ENCODE measurements around the gene CCDC116. TPM values are rescaled to one million over a fixed set of nuclear protein-coding genes. Genes with fewer than 3 reads are reported as not detected.

Gene CCDC116
- total and polyA plus RNA-seq, 11 donors = 0.18 to 1.3 (median 0.26) TPM; not detected in 4

DNA sequence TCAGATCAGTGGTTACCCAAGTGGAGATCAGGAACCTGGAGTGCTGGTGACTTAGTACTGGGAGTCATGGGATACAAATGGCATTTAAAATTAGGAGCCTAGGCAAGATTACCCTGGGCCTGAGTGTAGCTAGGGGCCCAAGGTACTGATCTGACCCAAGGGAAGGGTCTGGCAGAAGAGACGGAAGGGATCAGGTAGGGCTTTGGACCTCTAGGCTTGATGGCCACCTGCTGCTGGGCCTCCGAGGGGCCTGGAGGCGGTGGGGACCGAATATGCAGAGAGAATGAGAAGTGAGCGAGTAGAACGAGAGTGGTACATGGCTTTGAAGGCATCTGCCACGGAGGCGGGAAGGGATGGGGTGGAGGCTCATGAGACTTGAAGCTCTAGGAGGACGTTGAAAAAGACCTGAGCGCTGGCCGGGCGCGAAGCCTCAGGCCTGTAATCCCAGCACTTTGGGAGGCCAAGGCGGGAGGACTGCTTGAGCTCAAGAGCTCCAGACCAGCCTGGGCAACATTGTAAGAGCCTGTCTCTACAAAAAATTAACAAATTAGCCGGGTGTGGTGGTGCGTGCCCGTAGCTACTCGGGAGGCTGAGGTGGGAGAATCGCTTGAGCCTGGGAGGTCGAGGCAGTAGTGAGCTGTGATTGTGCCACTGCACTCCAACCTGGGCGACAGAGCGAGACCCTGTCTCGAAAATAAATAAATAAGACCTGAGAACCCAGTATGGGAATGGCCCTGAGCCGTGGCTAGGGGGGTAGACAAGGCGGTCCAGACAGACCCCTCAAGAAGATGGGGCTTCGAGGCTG is 32.7 kb downstream of the CCDC116 start:
- 73 to 78% (median 74%) methylated on average over 26 of the region's 26 CpGs for WGBS, 4 donors
- H3K27ac ChIP-seq = peak overlapping the region; percentile 72 to 98 (median 92)
- H3K4me3 ChIP-seq = peak overlapping the region; percentile 42 to 97 (median 68)
- H3K36me3 ChIP-seq = peaks cover 0 to 13% (median 6%) of the 10 kb centered on the region in 9 donors
- peaks cover 0 to 21% (median 7%) of the 10 kb centered on the region in 12 donors for H3K4me1 ChIP-seq
- TF ChIP-seq POLR2A (IDR thresholded peaks at IDR 0.05) = no peak
- TF ChIP-seq, protein P1, sequence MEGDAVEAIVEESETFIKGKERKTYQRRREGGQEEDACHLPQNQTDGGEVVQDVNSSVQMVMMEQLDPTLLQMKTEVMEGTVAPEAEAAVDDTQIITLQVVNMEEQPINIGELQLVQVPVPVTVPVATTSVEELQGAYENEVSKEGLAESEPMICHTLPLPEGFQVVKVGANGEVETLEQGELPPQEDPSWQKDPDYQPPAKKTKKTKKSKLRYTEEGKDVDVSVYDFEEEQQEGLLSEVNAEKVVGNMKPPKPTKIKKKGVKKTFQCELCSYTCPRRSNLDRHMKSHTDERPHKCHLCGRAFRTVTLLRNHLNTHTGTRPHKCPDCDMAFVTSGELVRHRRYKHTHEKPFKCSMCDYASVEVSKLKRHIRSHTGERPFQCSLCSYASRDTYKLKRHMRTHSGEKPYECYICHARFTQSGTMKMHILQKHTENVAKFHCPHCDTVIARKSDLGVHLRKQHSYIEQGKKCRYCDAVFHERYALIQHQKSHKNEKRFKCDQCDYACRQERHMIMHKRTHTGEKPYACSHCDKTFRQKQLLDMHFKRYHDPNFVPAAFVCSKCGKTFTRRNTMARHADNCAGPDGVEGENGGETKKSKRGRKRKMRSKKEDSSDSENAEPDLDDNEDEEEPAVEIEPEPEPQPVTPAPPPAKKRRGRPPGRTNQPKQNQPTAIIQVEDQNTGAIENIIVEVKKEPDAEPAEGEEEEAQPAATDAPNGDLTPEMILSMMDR (IDR thresholded peaks at IDR 0.05) = no peak
- peak in 1 of 4 donors; percentile 10 for ATAC-seq
- no peak for DNase-seq
- no peaks in the 10 kb centered on the region for H3K9me3 ChIP-seq
- no peaks in the 10 kb centered on the region for H3K27me3 ChIP-seq
- intact Hi-C loops (cut with DNase I) = no loop called here

DNA sequence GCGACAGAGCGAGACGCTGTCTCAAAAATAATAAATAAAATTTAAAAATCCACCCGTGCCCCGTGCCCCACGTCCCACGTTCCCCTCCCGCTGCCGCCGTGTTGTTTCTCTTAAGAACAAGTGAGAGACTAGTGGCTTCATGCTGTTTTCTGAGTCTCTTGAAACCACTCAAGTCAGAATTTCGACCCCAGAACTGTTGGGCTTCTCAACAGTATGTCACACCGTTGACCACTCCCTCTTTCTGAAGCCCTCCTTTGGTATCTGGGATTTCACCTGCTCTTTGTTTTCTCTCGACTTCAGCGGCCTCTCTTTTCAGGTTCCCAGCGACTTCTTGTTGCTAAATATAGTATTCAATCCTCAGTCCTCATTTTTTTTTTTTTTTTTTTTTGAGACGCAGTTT is 34.2 kb downstream of the CCDC116 start:
- Histone ChIP-seq H3K27ac (peak overlapping the region in 7 of 12 donors; percentile 82 to 97 (median 92)), H3K27me3 (no peaks in the 10 kb centered on the region), H3K4me3 (peak overlapping the region; percentile 42 to 97 (median 68)), H3K4me1 (peaks cover 0 to 32% (median 10%) of the 10 kb centered on the region in 12 donors), H3K9me3 (no peaks in the 10 kb centered on the region), H3K36me3 (peaks cover 0 to 29% (median 21%) of the 10 kb centered on the region in 9 donors)
- ATAC-seq = no peak
- 51 to 61% (median 56%) methylated on average over 16 of the region's 16 CpGs for WGBS, 4 donors
- no peak for TF ChIP-seq POLR2A (IDR thresholded peaks at IDR 0.05)
- TF ChIP-seq, protein P1 (IDR thresholded peaks at IDR 0.05) = no peak
- intact Hi-C loops (cut with DNase I) = no loop called here
- no peak for DNase-seq

DNA sequence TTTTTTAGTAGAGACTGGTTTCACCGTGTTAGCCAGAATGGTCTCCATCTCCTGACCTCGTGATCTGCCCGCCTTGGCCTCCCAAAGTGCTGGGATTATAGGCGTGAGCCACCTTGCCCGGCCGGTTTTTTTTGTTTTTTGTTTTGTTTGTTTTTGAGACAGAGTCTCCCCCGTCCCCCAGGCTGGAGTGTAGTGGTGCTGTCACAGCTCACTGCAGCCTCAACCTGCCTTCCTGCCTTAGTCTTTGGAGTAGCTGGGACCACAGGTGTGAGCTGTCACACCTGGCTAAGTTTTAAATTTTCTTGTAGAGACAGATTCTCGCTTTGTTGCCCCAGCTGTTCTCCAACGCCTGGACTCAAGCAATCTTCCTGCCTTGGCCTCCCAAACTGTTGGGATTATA is 36.5 kb downstream of the CCDC116 start:
- no peak overlapping the region for H3K27ac ChIP-seq
- ATAC-seq (no peak), DNase-seq (no peak)
- no peak overlapping the region for H3K4me3 ChIP-seq
- no peaks in the 10 kb centered on the region for H3K27me3 ChIP-seq
- intact Hi-C loops (cut with DNase I) = no loop called here
- peaks cover 0 to 32% (median 10%) of the 10 kb centered on the region in 12 donors for H3K4me1 ChIP-seq
- TF ChIP-seq, protein P1 (IDR thresholded peaks at IDR 0.05) = no peak
- no peak for TF ChIP-seq POLR2A (IDR thresholded peaks at IDR 0.05)
- 90 to 95% (median 93%) methylated on average over 8 to 9 of the region's 9 CpGs for WGBS, 4 donors
- H3K36me3 ChIP-seq = peaks cover 0 to 51% (median 43%) of the 10 kb centered on the region in 9 donors
- no peaks in the 10 kb centered on the region for H3K9me3 ChIP-seq

DNA sequence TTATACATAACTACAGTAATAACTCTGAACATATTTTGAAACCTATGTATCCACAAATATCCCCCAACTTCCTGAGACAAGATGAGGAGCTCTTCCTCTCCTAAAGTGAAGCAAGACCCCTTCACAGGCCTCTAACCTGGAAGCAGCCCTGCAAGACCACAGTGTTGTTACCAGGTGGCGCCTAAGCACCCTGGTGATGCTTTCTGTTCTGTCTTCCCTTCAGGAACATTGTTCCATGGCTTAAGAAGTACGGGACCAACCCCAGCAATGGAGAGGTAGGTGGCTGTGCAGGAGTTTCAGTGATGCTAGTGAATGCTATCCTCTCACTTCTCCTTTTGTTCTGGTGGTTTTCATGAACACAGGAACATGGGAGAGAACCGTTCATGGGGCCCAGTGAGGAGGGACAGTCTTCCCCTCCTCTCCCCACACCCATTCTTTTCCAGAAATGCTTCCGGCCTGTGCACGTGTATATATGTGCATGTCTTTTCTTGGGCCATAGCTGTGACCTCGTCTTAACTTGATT is 39.6 kb downstream of the CCDC116 start:
- ATAC-seq (no peak), DNase-seq (no peak)
- Histone ChIP-seq H3K4me1 (peaks cover 0 to 18% (median 2%) of the 10 kb centered on the region in 12 donors), H3K27ac (no peak overlapping the region), H3K4me3 (no peak overlapping the region), H3K9me3 (no peaks in the 10 kb centered on the region), H3K27me3 (no peaks in the 10 kb centered on the region), H3K36me3 (peaks cover 4 to 71% (median 64%) of the 10 kb centered on the region in 9 donors)
- 85 to 89% (median 87%) methylated on average over 6 of the region's 6 CpGs for WGBS, 4 donors
- TF ChIP-seq, protein P1 (IDR thresholded peaks at IDR 0.05) = no peak
- TF ChIP-seq POLR2A (IDR thresholded peaks at IDR 0.05) = no peak
- intact Hi-C loops (cut with DNase I) = no loop called here
